NB4 (cell line): ENCODE results near the gene RAET1L.

Experiments used
- MYC ChIP-seq: IDR thresholded peaks from 2 replicates; pipeline ENCODE4 v1.6.1; 2011; ENCODE audit warnings: low read depth, low read length
- POLR2A ChIP-seq: IDR thresholded peaks from 2 replicates; pipeline ENCODE4 v1.6.1; 2011; ENCODE audit warnings: mild to moderate bottlenecking; ENCODE audit not compliant: insufficient read length; ENCODE audit errors: extremely low read depth
- TF ChIP-seq, protein P1 (sequence below): IDR thresholded peaks from one replicate; pipeline ENCODE4 v1.5.1; 2012; ENCODE audit warnings: low read depth, low read length
- TF ChIP-seq, protein P2 (sequence below): IDR thresholded peaks from 2 replicates; pipeline ENCODE4 v1.6.1; 2011; ENCODE audit warnings: low read depth, low read length

DNA sequence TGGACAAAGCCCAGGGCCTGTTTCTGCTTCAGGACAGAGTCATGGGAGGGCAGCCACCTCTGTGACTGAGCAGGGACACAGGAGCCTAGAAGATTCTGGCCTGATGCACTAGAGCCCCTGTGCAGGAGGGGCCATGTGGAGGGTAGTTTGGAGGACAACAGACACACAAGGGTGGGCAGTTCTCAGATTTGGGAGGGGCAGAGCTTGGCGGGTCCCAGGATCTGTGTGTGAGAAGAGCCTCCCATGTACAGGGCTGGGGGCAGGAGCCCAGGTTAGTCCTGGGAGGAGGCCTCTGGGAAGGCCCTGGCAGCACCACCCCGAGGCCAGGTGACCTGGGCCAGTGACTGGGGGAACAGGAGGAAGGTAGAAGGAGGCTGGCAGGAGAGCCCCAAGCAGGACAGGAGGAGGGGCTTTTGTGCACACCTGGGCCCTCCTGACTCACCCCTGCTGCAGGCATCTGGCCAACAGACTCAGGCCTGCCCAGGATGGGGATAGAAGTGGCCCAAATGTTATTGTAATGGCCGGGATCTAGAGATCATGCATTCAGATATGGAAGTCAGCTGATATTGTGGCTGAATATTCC is 45.0 kb upstream of the RAET1L start:
- TF ChIP-seq, protein P1, sequence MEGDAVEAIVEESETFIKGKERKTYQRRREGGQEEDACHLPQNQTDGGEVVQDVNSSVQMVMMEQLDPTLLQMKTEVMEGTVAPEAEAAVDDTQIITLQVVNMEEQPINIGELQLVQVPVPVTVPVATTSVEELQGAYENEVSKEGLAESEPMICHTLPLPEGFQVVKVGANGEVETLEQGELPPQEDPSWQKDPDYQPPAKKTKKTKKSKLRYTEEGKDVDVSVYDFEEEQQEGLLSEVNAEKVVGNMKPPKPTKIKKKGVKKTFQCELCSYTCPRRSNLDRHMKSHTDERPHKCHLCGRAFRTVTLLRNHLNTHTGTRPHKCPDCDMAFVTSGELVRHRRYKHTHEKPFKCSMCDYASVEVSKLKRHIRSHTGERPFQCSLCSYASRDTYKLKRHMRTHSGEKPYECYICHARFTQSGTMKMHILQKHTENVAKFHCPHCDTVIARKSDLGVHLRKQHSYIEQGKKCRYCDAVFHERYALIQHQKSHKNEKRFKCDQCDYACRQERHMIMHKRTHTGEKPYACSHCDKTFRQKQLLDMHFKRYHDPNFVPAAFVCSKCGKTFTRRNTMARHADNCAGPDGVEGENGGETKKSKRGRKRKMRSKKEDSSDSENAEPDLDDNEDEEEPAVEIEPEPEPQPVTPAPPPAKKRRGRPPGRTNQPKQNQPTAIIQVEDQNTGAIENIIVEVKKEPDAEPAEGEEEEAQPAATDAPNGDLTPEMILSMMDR: no peak
- TF ChIP-seq POLR2A: no peak
- no peak for TF ChIP-seq MYC
- TF ChIP-seq, protein P2, sequence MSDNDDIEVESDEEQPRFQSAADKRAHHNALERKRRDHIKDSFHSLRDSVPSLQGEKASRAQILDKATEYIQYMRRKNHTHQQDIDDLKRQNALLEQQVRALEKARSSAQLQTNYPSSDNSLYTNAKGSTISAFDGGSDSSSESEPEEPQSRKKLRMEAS: no peak
